Fibroblast of mammary gland (primary cell): ENCODE measurements around the gene KCNQ1.

Experiments
- DNase-seq: peaks from one replicate; pipeline ENCODE4 v3.0.0-alpha.2; 2010; ENCODE audit warnings: low read depth
- H3K4me3 ChIP-seq: 2 replicates; pipeline ENCODE4 v1.5.1; 2011; ENCODE audit warnings: low read depth, mild to moderate bottlenecking, low read length, moderate library complexity; ENCODE audit not compliant: control insufficient read depth
- CTCF ChIP-seq: conservative IDR thresholded peaks from 2 replicates; pipeline ENCODE4 v1.5.1; 2011; ENCODE audit warnings: low read depth, low read length, inconsistent platforms; ENCODE audit not compliant: control insufficient read depth, insufficient read depth

Gene KCNQ1

GRCh38 chr11:2716376-2717095, 271.7 kb downstream of the KCNQ1 start:
- DNase-seq = no peak
- no peak for TF ChIP-seq CTCF
- no peak overlapping the region for H3K4me3 ChIP-seq

- H3K4me3 ChIP-seq = no peak overlapping the region
- DNase-seq = no peak
- TF ChIP-seq CTCF = no peak
Measured at GRCh38 chr11:2717561-2718325, 272.9 kb downstream of the KCNQ1 start.

GRCh38 chr11:2718817-2719438, 274.1 kb downstream of the KCNQ1 start:
- TF ChIP-seq CTCF = no peak
- DNase-seq = no peak
- no peak overlapping the region for H3K4me3 ChIP-seq

- no peak overlapping the region for H3K4me3 ChIP-seq
- no peak for TF ChIP-seq CTCF
- no peak for DNase-seq
Measured at GRCh38 chr11:2719831-2720590, 275.2 kb downstream of the KCNQ1 start.

- no peak overlapping the region for H3K4me3 ChIP-seq
- no peak for DNase-seq
- TF ChIP-seq CTCF = no peak
Measured at GRCh38 chr11:2721210-2721916, 276.6 kb downstream of the KCNQ1 start.

- no peak for DNase-seq
- no peak overlapping the region for H3K4me3 ChIP-seq
- no peak for TF ChIP-seq CTCF
Measured at GRCh38 chr11:2722955-2723354, 278.1 kb downstream of the KCNQ1 start.
